Adrenal gland (tissue), 12 donors: ENCODE results near the gene AGXT. TPM values are rescaled to one million over a fixed set of nuclear protein-coding genes. Genes with fewer than 3 reads are reported as not detected.

Experiments
- DNase-seq, 7 donors: peaks; one replicate each; pipeline ENCODE4 v3.0.0-alpha.2; 2019 to 2020
- H3K27ac ChIP-seq, 5 donors: fragments of 200-600 bp; sonication (generic) in 4 of 5; 1 replicate in 3 of 5; 2 replicates in 2 of 5; pipeline versions ENCODE4 v1.5.1 to v1.8.0; 2016 to 2020; ENCODE audit warnings: mild to moderate bottlenecking in 1 of 5
- H3K27me3 ChIP-seq: fragments of 200-600 bp; 2 replicates; pipeline ENCODE4 v1.8.0; 2021
- H3K36me3 ChIP-seq, 2 donors: fragments of 200-600 bp; replicated peaks in 1 of 2; 1 replicate in 1 of 2; 2 replicates in 1 of 2; pipeline versions ENCODE4 v1.5.1 to v1.8.0; 2018 to 2022
- H3K4me1 ChIP-seq, 2 donors: fragments of 200-600 bp; replicated peaks in 1 of 2; 1 replicate in 1 of 2; 2 replicates in 1 of 2; pipeline versions ENCODE4 v1.5.1 to v1.8.0; 2018 to 2021
- H3K4me3 ChIP-seq, 4 donors: fragments of 200-600 bp; sonication (generic) in 3 of 4; one replicate each; pipeline ENCODE4 v1.5.1; 2016 to 2018
- H3K9me3 ChIP-seq, 3 donors: fragments of 200-600 bp; sonication (generic) in 1 of 3; replicated peaks in 1 of 3; 1 replicate in 2 of 3; 2 replicates in 1 of 3; pipeline versions ENCODE4 v1.5.1 to v1.8.0; 2016 to 2021
- CTCF ChIP-seq, 6 experiments: fragments of 450-650 bp in 4 of 6; fragments of 200-600 bp in 2 of 6; sonication (generic) in 1 of 6; IDR thresholded peaks; 1 replicate in 5 of 6; 2 replicates in 1 of 6; pipeline versions ENCODE4 v1.5.1 to v1.8.0; 2016 to 2021; ENCODE audit warnings: antibody characterized with exemption in 6 of 6, mild to moderate bottlenecking in 2 of 6, moderate library complexity in 1 of 6
- POLR2A ChIP-seq, 2 donors: fragments of 450-650 bp; IDR thresholded peaks; one replicate each; pipeline ENCODE4 v1.6.1; 2017; ENCODE audit warnings: antibody characterized with exemption in 2 of 2, mild to moderate bottlenecking in 2 of 2, moderate library complexity in 1 of 2
- WGBS, 4 donors: extraction: QIAGEN DNeasy Blood & Tissue Kit in 2 of 4; methylation state at CpG; one replicate each; pipeline versions ENCODE4 v1.1.5 to v1.1.7; 2013 to 2017; 5-methylcytosine and 5-hydroxymethylcytosine counted together
- intact Hi-C, 2 donors: fragments of 100-400 bp; cut with DNase I; formaldehyde crosslinking; loops; one replicate each; pipeline versions ENCODE4 v1.14.1 to v1.15.0; 2022 to 2023
- polyA plus RNA-seq, 3 donors: library from polyadenylated mRNA; stranded (reverse); fragments of 200-250 nt in 2 of 3; fragments of 350-450 nt in 1 of 3; fragmentation: Illumina TruSeq in 1 of 3; extraction: RNeasy Lipid Tissue Mini Kit (QIAGEN cat#74804) in 1 of 3; gene quantifications; one replicate each; pipeline ENCODE4 v1.2.3, GENCODE V29; 2013 to 2014
- total RNA-seq, 9 donors: library from RNA; depleted of rRNA in 4 of 9; stranded (reverse); fragments of >200 nt in 4 of 9; fragments of 120-200 nt in 1 of 9; fragmentation: NEBNext Ultra II Directional in 1 of 9; extraction: Animal tissue kit (Norgen Biotek cat#: 25700) in 1 of 9; gene quantifications; one replicate each; pipeline versions ENCODE4 v1.1.0 to v1.2.4, GENCODE V29; 2013 to 2023
- donor health status: healthy with polysubstance abuse.
- donor health status: Bipolar disorder and iron deficiency.
- donor health status: DM: yes; HTN: yes; CAD: no.
- donor health status: DM: no; HTN: no; CAD: no.
- donor health status: DM: no; HTN: no; CAD: no.
- donor health status: DM: yes; HTN: yes; CAD: no.

AGXT gene
- total and polyA plus RNA-seq, 12 donors = 0.14 to 1.2 (median 0.47) TPM; not detected in 3

- no peaks in the 10 kb centered on the region for H3K36me3 ChIP-seq
- TF ChIP-seq POLR2A (IDR thresholded peaks at IDR 0.05) (no peak), CTCF (IDR thresholded peaks at IDR 0.05) (no peak)
- H3K27ac ChIP-seq = no peak overlapping the region
- no peaks in the 10 kb centered on the region for H3K9me3 ChIP-seq
- DNase-seq = no peak
- intact Hi-C loops = no loop called here
- no peak overlapping the region for H3K4me3 ChIP-seq
- no peaks in the 10 kb centered on the region for H3K4me1 ChIP-seq
- H3K27me3 ChIP-seq = no peaks in the 10 kb centered on the region
- WGBS, 4 donors = 79 to 93% (median 90%) methylated on average over 11 to 18 of the region's 18 CpGs
Observed at GRCh38 chr2:240886678-240887609, 18.3 kb downstream of the AGXT start.

DNA sequence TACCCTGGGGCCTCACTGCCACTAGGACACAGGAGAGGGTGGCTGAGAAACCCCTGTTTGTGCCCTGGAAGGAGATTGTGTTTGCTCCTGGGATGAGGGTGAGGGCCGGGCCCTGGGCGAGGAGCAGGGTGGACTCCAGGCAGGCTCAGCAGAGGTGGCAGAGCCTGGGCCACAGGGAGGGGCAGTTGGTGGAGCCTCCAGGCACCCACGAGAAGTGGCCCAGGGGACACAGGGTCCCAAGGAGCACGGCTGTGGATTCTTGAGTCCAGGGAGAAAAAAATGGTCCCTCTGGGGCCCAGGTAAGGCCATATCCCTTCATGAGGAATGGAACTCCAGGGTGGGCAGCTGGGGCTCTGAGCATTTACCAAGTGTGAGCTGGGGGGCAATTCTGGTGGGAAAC, 19.0 kb downstream of the AGXT start:
- no peak for DNase-seq
- Histone ChIP-seq H3K4me3 (no peak overlapping the region), H3K36me3 (no peaks in the 10 kb centered on the region), H3K27ac (no peak overlapping the region), H3K4me1 (no peaks in the 10 kb centered on the region), H3K27me3 (no peaks in the 10 kb centered on the region), H3K9me3 (no peaks in the 10 kb centered on the region)
- 90 to 100% (median 93%) methylated on average over 2 to 4 of the region's 4 CpGs for WGBS, 4 donors
- TF ChIP-seq POLR2A (IDR thresholded peaks at IDR 0.05) = no peak
- intact Hi-C loops = no loop called here

GRCh38 chr2:240888130-240888889, 19.7 kb downstream of the AGXT start:
- intact Hi-C loops = no loop called here

GRCh38 chr2:240888890-240889573, 20.4 kb downstream of the AGXT start:
- intact Hi-C loops = no loop called here
- Histone ChIP-seq H3K4me3 (no peak overlapping the region), H3K9me3 (no peaks in the 10 kb centered on the region), H3K27ac (no peak overlapping the region), H3K36me3 (no peaks in the 10 kb centered on the region), H3K4me1 (no peaks in the 10 kb centered on the region), H3K27me3 (no peaks in the 10 kb centered on the region)
- no peak for TF ChIP-seq CTCF (IDR thresholded peaks at IDR 0.05)
- no peak for TF ChIP-seq POLR2A (IDR thresholded peaks at IDR 0.05)
- 78 to 93% (median 88%) methylated on average over 7 to 11 of the region's 11 CpGs for WGBS, 4 donors
- DNase-seq = no peak

More at GRCh38 chr2:240888130-240888889, 19.7 kb downstream of the AGXT start:
- Histone ChIP-seq H3K36me3 (no peaks in the 10 kb centered on the region), H3K27ac (no peak overlapping the region), H3K9me3 (no peaks in the 10 kb centered on the region), H3K4me3 (no peak overlapping the region), H3K27me3 (no peaks in the 10 kb centered on the region), H3K4me1 (no peaks in the 10 kb centered on the region)
- TF ChIP-seq CTCF (IDR thresholded peaks at IDR 0.05) (no peak), POLR2A (IDR thresholded peaks at IDR 0.05) (no peak)
- WGBS, 4 donors = 90 to 95% (median 92%) methylated on average over 6 to 37 of the region's 37 CpGs
- no peak for DNase-seq
